Psoas muscle (tissue), 8 donors: ENCODE results near the gene LPIN1. TPM values are rescaled to one million over a fixed set of nuclear protein-coding genes. Genes with fewer than 3 reads are reported as not detected.

Experiments used
- ATAC-seq, 4 donors: fragments of 200-7000 bp; cut with Tn5 transposase; one replicate each; pipeline ENCODE4 v1.9.1; 2020; ENCODE audit warnings: moderate library complexity in 3 of 4, mild to moderate bottlenecking in 2 of 4
- DNase-seq, 2 donors: peaks; one replicate each; pipeline ENCODE4 v3.0.0-alpha.2; 2020
- H3K27ac ChIP-seq: fragments of 200-600 bp; one replicate; pipeline ENCODE4 v1.8.0; 2022
- H3K27me3 ChIP-seq, 3 donors: fragments of 200-600 bp in 1 of 3; one replicate each; pipeline versions ENCODE4 v1.6.1 to v1.8.0; 2013 to 2022; ENCODE audit warnings: low read length in 2 of 3, mild to moderate bottlenecking in 2 of 3, moderate library complexity in 1 of 3; ENCODE audit not compliant: insufficient read depth in 3 of 3
- H3K36me3 ChIP-seq, 2 donors: fragments of 200-600 bp in 1 of 2; one replicate each; pipeline versions ENCODE4 v1.6.1 to v1.8.0; 2013 to 2022; ENCODE audit warnings: low read depth in 1 of 2, mild to moderate bottlenecking in 1 of 2, moderate library complexity in 1 of 2; ENCODE audit not compliant: insufficient read depth in 1 of 2
- H3K4me1 ChIP-seq: fragments of 200-600 bp; one replicate; pipeline ENCODE4 v1.8.0; 2022
- H3K4me3 ChIP-seq: fragments of 200-600 bp; one replicate; pipeline ENCODE4 v1.8.0; 2022; ENCODE audit warnings: mild to moderate bottlenecking
- H3K9me3 ChIP-seq: fragments of 200-600 bp; one replicate; pipeline ENCODE4 v1.8.0; 2022
- CTCF ChIP-seq: fragments of 200-600 bp; IDR thresholded peaks from one replicate; pipeline ENCODE4 v1.8.0; 2022; ENCODE audit warnings: antibody characterized with exemption
- WGBS, 3 donors: extraction: QIAGEN DNeasy Blood & Tissue Kit; methylation state at CpG; one replicate each; pipeline versions ENCODE4 v1.1.6 to v1.1.7; 2013; 5-methylcytosine and 5-hydroxymethylcytosine counted together
- intact Hi-C, 2 donors: fragments of 100-400 bp; cut with DNase I; formaldehyde crosslinking; loops; one replicate each; pipeline versions ENCODE4 v1.11.0 to v1.14.2; 2022
- polyA plus RNA-seq, 3 donors: library from polyadenylated mRNA; stranded (reverse); fragments of 200-250 nt; gene quantifications; one replicate each; pipeline ENCODE4 v1.2.3, GENCODE V29; 2013
- total RNA-seq, 4 donors: library from RNA; stranded (reverse); fragmentation: NEBNext Ultra II Directional in 2 of 4; extraction: Animal tissue kit (Norgen Biotek cat#: 25700) in 2 of 4; gene quantifications; one replicate each; pipeline versions ENCODE4 v1.2.1 to v1.2.4, GENCODE V29; 2021 to 2023
- donor health status: healthy with polysubstance abuse.
- donor health status: DM: no; HTN: no; CAD: no; lungs with moderate emphysema.
- donor health status: Bipolar disorder and iron deficiency.
- donor health status: healthy.
- donor health status: DM: yes; HTN: yes; CAD: no.
- donor health status: DM: no; HTN: no; CAD: no.
- donor health status: DM: no; HTN: no; CAD: no.
- donor health status: DM: yes; HTN: yes; CAD: no.

LPIN1 gene
- total and polyA plus RNA-seq, 7 donors: 82.0 to 382 (median 146) TPM

GRCh38 chr2:11796190-11797171, 50.0 kb downstream of the LPIN1 start:
- Histone ChIP-seq H3K4me1 (no peaks in the 10 kb centered on the region), H3K27ac (no peak overlapping the region), H3K36me3 (peaks cover 15 to 100% of the 10 kb centered on the region in 2 donors), H3K4me3 (no peak overlapping the region), H3K9me3 (no peaks in the 10 kb centered on the region), H3K27me3 (no peaks in the 10 kb centered on the region)
- WGBS, 3 donors: 71 to 86% (median 76%) methylated on average over 18 of the region's 18 CpGs
- TF ChIP-seq CTCF: no peak
- ATAC-seq: peak in 3 of 4 donors; percentile 20 to 35 (median 24)
- intact Hi-C loops: loop anchor here in 1 of 2 donors (1.0 kb wide), 1 partner anchor 16 kb away; no protein-coding TSS in a partner anchor
- DNase-seq: no peak

- ATAC-seq (no peak), DNase-seq (no peak)
- Histone ChIP-seq H3K36me3 (peaks cover 15 to 100% of the 10 kb centered on the region in 2 donors), H3K27me3 (no peaks in the 10 kb centered on the region), H3K27ac (no peak overlapping the region), H3K9me3 (no peaks in the 10 kb centered on the region), H3K4me1 (no peaks in the 10 kb centered on the region), H3K4me3 (no peak overlapping the region)
- TF ChIP-seq CTCF: no peak
- WGBS, 3 donors: 85 to 87% (median 86%) methylated on average over 6 of the region's 6 CpGs
- intact Hi-C loops: loop anchor here in 1 of 2 donors (1.0 kb wide), 1 partner anchor 14 kb away; no protein-coding TSS in a partner anchor
Measured at GRCh38 chr2:11797846-11798245, 51.4 kb downstream of the LPIN1 start.

- no peak for TF ChIP-seq CTCF
- ATAC-seq: no peak
- H3K36me3 ChIP-seq: peaks cover 18 to 100% of the 10 kb centered on the region in 2 donors
Measured at GRCh38 chr2:11798701-11799435, 52.4 kb downstream of the LPIN1 start.

GRCh38 chr2:11799826-11800225, 53.4 kb downstream of the LPIN1 start:
- no peak overlapping the region for H3K27ac ChIP-seq
- intact Hi-C loops: no loop called here
- H3K27me3 ChIP-seq: no peaks in the 10 kb centered on the region
- 82 to 93% (median 92%) methylated on average over 8 of the region's 8 CpGs for WGBS, 3 donors
- no peak for TF ChIP-seq CTCF
- peaks cover 18 to 100% of the 10 kb centered on the region in 2 donors for H3K36me3 ChIP-seq
- H3K4me3 ChIP-seq: no peak overlapping the region
- DNase-seq (no peak), ATAC-seq (no peak)
- H3K4me1 ChIP-seq: no peaks in the 10 kb centered on the region
- H3K9me3 ChIP-seq: no peaks in the 10 kb centered on the region

More at GRCh38 chr2:11798701-11799435, 52.4 kb downstream of the LPIN1 start:
- intact Hi-C loops: no loop called here
- no peak for DNase-seq
- Histone ChIP-seq H3K4me1 (no peaks in the 10 kb centered on the region), H3K9me3 (no peaks in the 10 kb centered on the region), H3K4me3 (no peak overlapping the region), H3K27me3 (no peaks in the 10 kb centered on the region), H3K27ac (no peak overlapping the region)
- 80 to 90% (median 83%) methylated on average over 15 of the region's 15 CpGs for WGBS, 3 donors
